ENCODE measurements around the gene KCTD2. TPM values are rescaled to one million over a fixed set of nuclear protein-coding genes. Genes with fewer than 3 reads are reported as not detected.

KCTD2 gene
- total RNA-seq, 1 experiment from 2014 or later, result 34.9 TPM

DNA sequence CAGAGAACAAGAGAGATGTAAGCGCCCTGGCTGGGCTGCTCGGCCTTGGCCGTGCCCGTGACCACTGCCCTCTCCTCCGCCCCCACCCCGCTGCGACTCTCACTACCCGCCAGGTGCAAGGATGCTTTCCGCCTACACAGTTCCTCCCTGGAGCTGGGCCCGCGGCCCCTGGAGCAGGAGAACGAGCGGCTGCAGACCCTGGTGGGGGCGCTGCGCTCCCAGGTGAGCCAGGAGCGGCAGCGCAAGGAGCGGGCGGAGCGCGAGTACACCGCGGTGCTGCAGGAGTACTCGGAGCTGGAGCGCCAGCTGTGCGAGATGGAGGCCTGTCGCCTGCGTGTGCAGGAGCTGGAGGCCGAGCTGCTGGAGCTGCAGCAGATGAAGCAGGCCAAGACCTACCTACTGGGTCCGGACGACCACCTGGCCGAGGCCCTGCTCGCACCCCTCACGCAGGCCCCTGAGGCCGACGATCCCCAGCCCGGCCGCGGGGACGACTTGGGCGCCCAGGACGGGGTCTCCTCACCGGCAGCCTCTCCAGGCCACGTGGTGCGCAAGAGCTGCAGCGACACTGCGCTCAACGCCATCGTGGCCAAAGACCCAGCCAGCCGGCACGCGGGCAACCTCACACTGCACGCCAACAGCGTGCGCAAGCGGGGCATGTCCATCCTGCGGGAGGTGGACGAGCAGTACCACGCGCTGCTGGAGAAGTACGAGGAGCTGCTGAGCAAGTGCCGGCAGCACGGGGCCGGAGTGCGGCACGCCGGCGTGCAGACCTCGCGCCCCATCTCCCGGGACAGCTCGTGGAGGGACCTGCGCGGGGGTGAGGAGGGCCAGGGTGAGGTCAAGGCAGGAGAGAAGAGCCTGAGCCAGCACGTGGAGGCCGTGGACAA, 43.7 kb upstream of the KCTD2 start:
- DNase-seq (ENCODE audit: low read depth, low spot score), result no peak
- intact Hi-C loops (cut with micrococcal nuclease; ENCODE audit: unreplicated experiment) (no loop called here), in situ Hi-C loops (cut with HindIII; ENCODE audit: low pct_unique_long_range_greater_than_20kb, low sequenced_read_pairs) (no loop called here)
- POLR2A ChIA-PET, result no interaction called here
- BruUV-seq (replicated peaks), result no TSS peak
- Histone ChIP-seq H3K9me3 (ENCODE audit: control insufficient read depth, insufficient read depth, low read depth, low read length) (no peaks in the 10 kb centered on the region), H3K27me3 (ENCODE audit: control insufficient read depth, insufficient read depth, low read length) (no peaks in the 10 kb centered on the region), H3K4me3 (ENCODE audit: low read depth in 2 of 2, low read length in 2 of 2) (no peak overlapping the region), H3K27ac (ENCODE audit: low read length) (no peak overlapping the region), H3K36me3 (ENCODE audit: control insufficient read depth, insufficient read depth, low read length) (no peaks in the 10 kb centered on the region), H3K4me1 (ENCODE audit: control insufficient read depth, insufficient read depth, low read length) (no peaks in the 10 kb centered on the region)
- TF ChIP-seq, protein P1, sequence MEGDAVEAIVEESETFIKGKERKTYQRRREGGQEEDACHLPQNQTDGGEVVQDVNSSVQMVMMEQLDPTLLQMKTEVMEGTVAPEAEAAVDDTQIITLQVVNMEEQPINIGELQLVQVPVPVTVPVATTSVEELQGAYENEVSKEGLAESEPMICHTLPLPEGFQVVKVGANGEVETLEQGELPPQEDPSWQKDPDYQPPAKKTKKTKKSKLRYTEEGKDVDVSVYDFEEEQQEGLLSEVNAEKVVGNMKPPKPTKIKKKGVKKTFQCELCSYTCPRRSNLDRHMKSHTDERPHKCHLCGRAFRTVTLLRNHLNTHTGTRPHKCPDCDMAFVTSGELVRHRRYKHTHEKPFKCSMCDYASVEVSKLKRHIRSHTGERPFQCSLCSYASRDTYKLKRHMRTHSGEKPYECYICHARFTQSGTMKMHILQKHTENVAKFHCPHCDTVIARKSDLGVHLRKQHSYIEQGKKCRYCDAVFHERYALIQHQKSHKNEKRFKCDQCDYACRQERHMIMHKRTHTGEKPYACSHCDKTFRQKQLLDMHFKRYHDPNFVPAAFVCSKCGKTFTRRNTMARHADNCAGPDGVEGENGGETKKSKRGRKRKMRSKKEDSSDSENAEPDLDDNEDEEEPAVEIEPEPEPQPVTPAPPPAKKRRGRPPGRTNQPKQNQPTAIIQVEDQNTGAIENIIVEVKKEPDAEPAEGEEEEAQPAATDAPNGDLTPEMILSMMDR (IDR thresholded peaks at IDR 0.05), result no peak
- TF ChIP-seq POLR2AphosphoS5 (IDR thresholded peaks at IDR 0.05; ENCODE audit: low read depth, low read length) (no peak), SIN3A (IDR thresholded peaks at IDR 0.05; ENCODE audit: borderline replicate concordance, insufficient read depth, low read depth, low read length) (no peak), TCF7L2 (IDR thresholded peaks at IDR 0.05; ENCODE audit: low read depth, low read length) (no peak)
- TF ChIP-seq, protein P2, sequence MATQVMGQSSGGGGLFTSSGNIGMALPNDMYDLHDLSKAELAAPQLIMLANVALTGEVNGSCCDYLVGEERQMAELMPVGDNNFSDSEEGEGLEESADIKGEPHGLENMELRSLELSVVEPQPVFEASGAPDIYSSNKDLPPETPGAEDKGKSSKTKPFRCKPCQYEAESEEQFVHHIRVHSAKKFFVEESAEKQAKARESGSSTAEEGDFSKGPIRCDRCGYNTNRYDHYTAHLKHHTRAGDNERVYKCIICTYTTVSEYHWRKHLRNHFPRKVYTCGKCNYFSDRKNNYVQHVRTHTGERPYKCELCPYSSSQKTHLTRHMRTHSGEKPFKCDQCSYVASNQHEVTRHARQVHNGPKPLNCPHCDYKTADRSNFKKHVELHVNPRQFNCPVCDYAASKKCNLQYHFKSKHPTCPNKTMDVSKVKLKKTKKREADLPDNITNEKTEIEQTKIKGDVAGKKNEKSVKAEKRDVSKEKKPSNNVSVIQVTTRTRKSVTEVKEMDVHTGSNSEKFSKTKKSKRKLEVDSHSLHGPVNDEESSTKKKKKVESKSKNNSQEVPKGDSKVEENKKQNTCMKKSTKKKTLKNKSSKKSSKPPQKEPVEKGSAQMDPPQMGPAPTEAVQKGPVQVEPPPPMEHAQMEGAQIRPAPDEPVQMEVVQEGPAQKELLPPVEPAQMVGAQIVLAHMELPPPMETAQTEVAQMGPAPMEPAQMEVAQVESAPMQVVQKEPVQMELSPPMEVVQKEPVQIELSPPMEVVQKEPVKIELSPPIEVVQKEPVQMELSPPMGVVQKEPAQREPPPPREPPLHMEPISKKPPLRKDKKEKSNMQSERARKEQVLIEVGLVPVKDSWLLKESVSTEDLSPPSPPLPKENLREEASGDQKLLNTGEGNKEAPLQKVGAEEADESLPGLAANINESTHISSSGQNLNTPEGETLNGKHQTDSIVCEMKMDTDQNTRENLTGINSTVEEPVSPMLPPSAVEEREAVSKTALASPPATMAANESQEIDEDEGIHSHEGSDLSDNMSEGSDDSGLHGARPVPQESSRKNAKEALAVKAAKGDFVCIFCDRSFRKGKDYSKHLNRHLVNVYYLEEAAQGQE (IDR thresholded peaks at IDR 0.05; ENCODE audit: insufficient read depth in 1 of 2, low read depth in 2 of 2, low read length in 1 of 2), result no peak
- no peak for ATAC-seq
- CTCF ChIA-PET, result no interaction called here

DNA sequence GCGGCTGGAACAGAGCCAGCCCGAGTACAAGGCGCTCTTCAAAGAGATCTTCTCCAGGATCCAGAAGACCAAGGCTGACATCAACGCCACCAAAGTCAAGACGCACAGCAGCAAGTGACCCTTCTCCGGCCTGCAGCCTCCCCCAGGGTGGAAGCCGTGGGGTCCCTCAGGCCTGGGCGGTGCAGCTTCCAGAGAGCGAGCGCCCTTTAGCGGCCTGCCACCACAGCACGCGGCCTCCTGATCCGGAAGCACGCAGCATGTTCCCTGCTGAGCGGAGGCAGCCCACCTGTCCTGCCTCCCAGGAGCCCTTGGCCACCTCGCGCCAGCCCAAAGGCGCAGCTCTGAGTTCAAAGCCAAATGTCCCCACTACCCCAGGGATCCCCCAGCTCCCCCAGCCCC, 43.1 kb upstream of the KCTD2 start:
- Histone ChIP-seq H3K9me3 (ENCODE audit: control insufficient read depth, insufficient read depth, low read depth, low read length) (no peaks in the 10 kb centered on the region), H3K4me3 (ENCODE audit: low read depth in 2 of 2, low read length in 2 of 2) (no peak overlapping the region), H3K4me1 (ENCODE audit: control insufficient read depth, insufficient read depth, low read length) (no peaks in the 10 kb centered on the region), H3K27me3 (ENCODE audit: control insufficient read depth, insufficient read depth, low read length) (no peaks in the 10 kb centered on the region), H3K27ac (ENCODE audit: low read length) (no peak overlapping the region), H3K36me3 (ENCODE audit: control insufficient read depth, insufficient read depth, low read length) (no peaks in the 10 kb centered on the region)
- no peak for DNase-seq (ENCODE audit: low read depth, low spot score)
- TF ChIP-seq, protein P2 (IDR thresholded peaks at IDR 0.05; ENCODE audit: insufficient read depth in 1 of 2, low read depth in 2 of 2, low read length in 1 of 2), result no peak
- TF ChIP-seq SIN3A (IDR thresholded peaks at IDR 0.05; ENCODE audit: borderline replicate concordance, insufficient read depth, low read depth, low read length), result no peak
- no peak for TF ChIP-seq TCF7L2 (IDR thresholded peaks at IDR 0.05; ENCODE audit: low read depth, low read length)
- TF ChIP-seq, protein P1 (IDR thresholded peaks at IDR 0.05), result no peak
- TF ChIP-seq POLR2AphosphoS5 (IDR thresholded peaks at IDR 0.05; ENCODE audit: low read depth, low read length), result no peak
- no TSS peak for BruUV-seq (replicated peaks)
- in situ Hi-C loops (cut with HindIII; ENCODE audit: low pct_unique_long_range_greater_than_20kb, low sequenced_read_pairs), result no loop called here
- ATAC-seq, result no peak
- ChIA-PET CTCF (no interaction called here), POLR2A (no interaction called here)
- intact Hi-C loops (cut with micrococcal nuclease; ENCODE audit: unreplicated experiment), result no loop called here

All from Panc1 (cell line).